ENCODE results near the gene PI4KA.

PI4KA gene

DNA sequence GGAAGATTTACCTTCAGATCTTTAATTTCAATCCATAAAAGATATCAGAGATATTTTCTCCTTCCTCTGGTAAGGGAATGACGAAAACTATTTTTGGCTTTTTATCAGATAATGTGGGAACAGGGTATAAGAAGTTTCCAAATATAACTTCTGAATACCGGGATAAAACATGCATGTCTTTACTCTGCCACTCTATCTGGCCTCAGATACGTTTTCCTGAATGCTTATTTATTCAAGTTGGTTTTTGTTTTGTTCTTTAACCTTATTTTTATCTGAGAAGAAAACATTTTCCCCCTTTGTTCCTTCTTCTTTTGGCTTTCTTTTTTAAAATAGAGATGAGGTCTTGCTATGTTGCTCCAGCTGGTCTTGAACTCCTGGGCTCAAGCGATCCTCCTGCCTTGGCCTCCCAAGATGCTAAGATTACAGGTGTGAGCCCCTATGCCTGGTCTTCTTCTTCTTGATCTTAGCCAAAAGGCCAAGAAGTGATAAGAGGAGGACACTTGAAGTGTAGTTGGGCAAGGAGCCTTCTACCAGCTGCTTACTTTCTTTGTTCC lies 83.2 kb downstream of the PI4KA start:
- no peak for DNase-seq (ENCODE audit: low read depth in 1 of 2, low spot score in 1 of 2)
- Histone ChIP-seq H3K27me3 (ENCODE audit: insufficient read depth, poor library complexity, severe bottlenecking) (no peaks in the 10 kb centered on the region), H3K27ac (replicated peaks) (no peak overlapping the region), H3K4me3 (replicated peaks; ENCODE audit: insufficient read depth, low read length) (no peak overlapping the region)
- TF ChIP-seq, protein P1, sequence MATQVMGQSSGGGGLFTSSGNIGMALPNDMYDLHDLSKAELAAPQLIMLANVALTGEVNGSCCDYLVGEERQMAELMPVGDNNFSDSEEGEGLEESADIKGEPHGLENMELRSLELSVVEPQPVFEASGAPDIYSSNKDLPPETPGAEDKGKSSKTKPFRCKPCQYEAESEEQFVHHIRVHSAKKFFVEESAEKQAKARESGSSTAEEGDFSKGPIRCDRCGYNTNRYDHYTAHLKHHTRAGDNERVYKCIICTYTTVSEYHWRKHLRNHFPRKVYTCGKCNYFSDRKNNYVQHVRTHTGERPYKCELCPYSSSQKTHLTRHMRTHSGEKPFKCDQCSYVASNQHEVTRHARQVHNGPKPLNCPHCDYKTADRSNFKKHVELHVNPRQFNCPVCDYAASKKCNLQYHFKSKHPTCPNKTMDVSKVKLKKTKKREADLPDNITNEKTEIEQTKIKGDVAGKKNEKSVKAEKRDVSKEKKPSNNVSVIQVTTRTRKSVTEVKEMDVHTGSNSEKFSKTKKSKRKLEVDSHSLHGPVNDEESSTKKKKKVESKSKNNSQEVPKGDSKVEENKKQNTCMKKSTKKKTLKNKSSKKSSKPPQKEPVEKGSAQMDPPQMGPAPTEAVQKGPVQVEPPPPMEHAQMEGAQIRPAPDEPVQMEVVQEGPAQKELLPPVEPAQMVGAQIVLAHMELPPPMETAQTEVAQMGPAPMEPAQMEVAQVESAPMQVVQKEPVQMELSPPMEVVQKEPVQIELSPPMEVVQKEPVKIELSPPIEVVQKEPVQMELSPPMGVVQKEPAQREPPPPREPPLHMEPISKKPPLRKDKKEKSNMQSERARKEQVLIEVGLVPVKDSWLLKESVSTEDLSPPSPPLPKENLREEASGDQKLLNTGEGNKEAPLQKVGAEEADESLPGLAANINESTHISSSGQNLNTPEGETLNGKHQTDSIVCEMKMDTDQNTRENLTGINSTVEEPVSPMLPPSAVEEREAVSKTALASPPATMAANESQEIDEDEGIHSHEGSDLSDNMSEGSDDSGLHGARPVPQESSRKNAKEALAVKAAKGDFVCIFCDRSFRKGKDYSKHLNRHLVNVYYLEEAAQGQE (IDR thresholded peaks at IDR 0.05; ENCODE audit: insufficient replicate concordance, low read depth) = no peak
- TF ChIP-seq, protein P2, sequence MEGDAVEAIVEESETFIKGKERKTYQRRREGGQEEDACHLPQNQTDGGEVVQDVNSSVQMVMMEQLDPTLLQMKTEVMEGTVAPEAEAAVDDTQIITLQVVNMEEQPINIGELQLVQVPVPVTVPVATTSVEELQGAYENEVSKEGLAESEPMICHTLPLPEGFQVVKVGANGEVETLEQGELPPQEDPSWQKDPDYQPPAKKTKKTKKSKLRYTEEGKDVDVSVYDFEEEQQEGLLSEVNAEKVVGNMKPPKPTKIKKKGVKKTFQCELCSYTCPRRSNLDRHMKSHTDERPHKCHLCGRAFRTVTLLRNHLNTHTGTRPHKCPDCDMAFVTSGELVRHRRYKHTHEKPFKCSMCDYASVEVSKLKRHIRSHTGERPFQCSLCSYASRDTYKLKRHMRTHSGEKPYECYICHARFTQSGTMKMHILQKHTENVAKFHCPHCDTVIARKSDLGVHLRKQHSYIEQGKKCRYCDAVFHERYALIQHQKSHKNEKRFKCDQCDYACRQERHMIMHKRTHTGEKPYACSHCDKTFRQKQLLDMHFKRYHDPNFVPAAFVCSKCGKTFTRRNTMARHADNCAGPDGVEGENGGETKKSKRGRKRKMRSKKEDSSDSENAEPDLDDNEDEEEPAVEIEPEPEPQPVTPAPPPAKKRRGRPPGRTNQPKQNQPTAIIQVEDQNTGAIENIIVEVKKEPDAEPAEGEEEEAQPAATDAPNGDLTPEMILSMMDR (IDR thresholded peaks at IDR 0.05; ENCODE audit: insufficient read depth, low read length) = no peak
- TF ChIP-seq POLR2AphosphoS5 (IDR thresholded peaks at IDR 0.05; ENCODE audit: low read depth) = no peak
- TF ChIP-seq SPI1 (IDR thresholded peaks at IDR 0.05; ENCODE audit: borderline replicate concordance, low read depth) = no peak
- TF ChIP-seq GABPA (IDR thresholded peaks at IDR 0.05; ENCODE audit: low read depth) = no peak

DNA sequence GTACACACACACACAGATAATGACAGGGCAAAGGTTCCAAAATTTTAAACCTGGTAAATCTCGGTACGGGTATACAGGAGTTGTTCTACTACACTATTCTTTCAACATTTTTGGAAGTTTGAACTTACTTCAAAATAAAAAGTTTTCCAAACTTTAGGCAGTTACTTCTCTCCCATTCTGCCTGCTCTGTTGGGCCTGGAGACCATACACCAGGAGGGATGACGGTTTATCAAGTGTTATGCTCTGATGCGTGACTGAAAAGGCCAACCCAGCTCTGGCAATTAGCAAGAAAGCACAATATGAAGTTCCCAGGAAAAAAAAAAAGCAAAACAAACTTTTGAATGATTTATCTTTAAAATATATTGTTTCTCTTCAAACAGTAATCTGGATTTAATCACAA lies 83.7 kb downstream of the PI4KA start:
- no peaks in the 10 kb centered on the region for H3K27me3 ChIP-seq (ENCODE audit: insufficient read depth, poor library complexity, severe bottlenecking)
- no peak for DNase-seq (ENCODE audit: low read depth in 1 of 2, low spot score in 1 of 2)
- H3K4me3 ChIP-seq (replicated peaks; ENCODE audit: insufficient read depth, low read length) = no peak overlapping the region
- TF ChIP-seq, protein P1 (IDR thresholded peaks at IDR 0.05; ENCODE audit: insufficient replicate concordance, low read depth) = no peak
- TF ChIP-seq, protein P2 (IDR thresholded peaks at IDR 0.05; ENCODE audit: insufficient read depth, low read length) = no peak
- TF ChIP-seq POLR2AphosphoS5 (IDR thresholded peaks at IDR 0.05; ENCODE audit: low read depth) (no peak), SPI1 (IDR thresholded peaks at IDR 0.05; ENCODE audit: borderline replicate concordance, low read depth) (no peak), GABPA (IDR thresholded peaks at IDR 0.05; ENCODE audit: low read depth) (no peak)
- no peak overlapping the region for H3K27ac ChIP-seq (replicated peaks)

DNA sequence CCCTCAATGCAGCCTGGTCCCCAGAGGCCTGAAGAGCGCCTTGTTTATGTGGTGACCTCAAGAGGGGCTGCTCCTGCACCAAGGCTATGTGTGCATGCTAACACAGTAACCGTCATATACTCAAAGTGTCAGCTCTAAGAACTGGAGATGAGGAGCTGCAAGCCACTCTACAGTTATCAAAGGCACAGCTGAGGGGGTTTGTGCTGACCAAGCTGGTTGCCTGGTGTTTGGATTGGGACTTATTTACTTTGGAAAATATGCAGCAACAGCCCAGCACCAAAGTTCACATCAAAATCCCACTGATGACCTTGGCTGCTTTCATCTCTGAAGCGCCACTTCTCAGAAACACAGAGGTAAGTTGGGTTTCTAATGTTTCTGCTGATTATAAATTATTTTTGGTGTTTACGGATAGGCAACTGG lies 84.8 kb downstream of the PI4KA start, which contains the start of gene SERPIND1:
SERPIND1 (plus strand) TSS at position 321 of the 420 bp plus-strand sequence. CDS start 5,200 bp downstream, outside the sequence.
- Histone ChIP-seq H3K4me3 (replicated peaks; ENCODE audit: insufficient read depth, low read length) (no peak within 1 kb of the TSS), H3K27ac (replicated peaks) (no peak within 1 kb of the TSS), H3K27me3 (ENCODE audit: insufficient read depth, poor library complexity, severe bottlenecking) (no peaks in the 10 kb centered on the region)
- TF ChIP-seq GABPA (IDR thresholded peaks at IDR 0.05; ENCODE audit: low read depth) (no peak), SPI1 (IDR thresholded peaks at IDR 0.05; ENCODE audit: borderline replicate concordance, low read depth) (no peak), POLR2AphosphoS5 (IDR thresholded peaks at IDR 0.05; ENCODE audit: low read depth) (no peak)
- TF ChIP-seq, protein P2 (IDR thresholded peaks at IDR 0.05; ENCODE audit: insufficient read depth, low read length) = no peak
- TF ChIP-seq, protein P1 (IDR thresholded peaks at IDR 0.05; ENCODE audit: insufficient replicate concordance, low read depth) = no peak
- DNase-seq (ENCODE audit: low read depth in 1 of 2, low spot score in 1 of 2) = no peak

Measured in HL-60 (cell line).